Measurements from ENCODE around the gene OMP. TPM values are rescaled to one million over a fixed set of nuclear protein-coding genes. Genes with fewer than 3 reads are reported as not detected.

OMP gene
- total RNA-seq, 2 experiments from 2014 or later, result not detected

- Mint-ChIP-seq H3K27ac (no peak overlapping the region), H3K9me3 (no peaks in the 10 kb centered on the region), H3K4me3 (no peak overlapping the region), H3K36me3 (ENCODE audit: low read depth) (no peaks in the 10 kb centered on the region), H3K4me1 (ENCODE audit: low read depth) (peaks cover 23% of the 10 kb centered on the region), H3K27me3 (no peaks in the 10 kb centered on the region)
- ChIA-PET CTCF (no interaction called here), POLR2A (no interaction called here)
- intact Hi-C loops (cut with DNase I, micrococcal nuclease), result no loop called here
- Histone ChIP-seq H3K27ac (ENCODE audit: low read depth in 1 of 2, low read length in 2 of 2) (no peak overlapping the region), H3K27me3 (ENCODE audit: control insufficient read depth in 1 of 2, insufficient read depth in 2 of 2, low read length in 2 of 2) (no peaks in the 10 kb centered on the region), H3K4me3 (ENCODE audit: low read length) (no peak overlapping the region), H3K36me3 (ENCODE audit: insufficient read depth, low read length) (no peaks in the 10 kb centered on the region), H3K4me1 (ENCODE audit: insufficient read depth, low read length) (peaks cover 38% of the 10 kb centered on the region), H3K9me3 (ENCODE audit: control insufficient read depth in 1 of 2, insufficient read depth in 1 of 2, low read length in 2 of 2) (no peaks in the 10 kb centered on the region)
- DNase-seq (no peak), ATAC-seq (ENCODE audit: poor library complexity) (no peak)
- TF ChIP-seq CTCF (IDR thresholded peaks at IDR 0.05), result no peak
These were observed 44.3 kb downstream of the OMP start for GRCh38 chr11:77147036-77147315.

GRCh38 chr11:77147668-77148321, 45.2 kb downstream of the OMP start:
- Mint-ChIP-seq H3K9me3 (no peaks in the 10 kb centered on the region), H3K36me3 (ENCODE audit: low read depth) (no peaks in the 10 kb centered on the region), H3K27me3 (no peaks in the 10 kb centered on the region), H3K27ac (peak overlapping the region; percentile 74), H3K4me3 (peak overlapping the region; percentile 46), H3K4me1 (ENCODE audit: low read depth) (peaks cover 26% of the 10 kb centered on the region)
- DNase-seq, result peak in 8 of 14 experiments; percentile 8 to 56 (median 33)
- Histone ChIP-seq H3K4me3 (ENCODE audit: low read length) (peak overlapping the region; percentile 34), H3K4me1 (ENCODE audit: insufficient read depth, low read length) (peaks cover 39% of the 10 kb centered on the region), H3K27me3 (ENCODE audit: control insufficient read depth in 1 of 2, insufficient read depth in 2 of 2, low read length in 2 of 2) (no peaks in the 10 kb centered on the region), H3K27ac (ENCODE audit: low read depth in 1 of 2, low read length in 2 of 2) (no peak overlapping the region), H3K9me3 (ENCODE audit: control insufficient read depth in 1 of 2, insufficient read depth in 1 of 2, low read length in 2 of 2) (no peaks in the 10 kb centered on the region), H3K36me3 (ENCODE audit: insufficient read depth, low read length) (no peaks in the 10 kb centered on the region)
- ATAC-seq (ENCODE audit: poor library complexity), result peak; percentile 46
- ChIA-PET POLR2A (no interaction called here), CTCF (no interaction called here)
- intact Hi-C loops (cut with DNase I, micrococcal nuclease), result no loop called here
- no peak for TF ChIP-seq CTCF (IDR thresholded peaks at IDR 0.05)

GRCh38 chr11:77148963-77149715, 46.5 kb downstream of the OMP start:
- H3K27me3 ChIP-seq (ENCODE audit: control insufficient read depth in 1 of 2, insufficient read depth in 2 of 2, low read length in 2 of 2), result no peaks in the 10 kb centered on the region
- no peak for TF ChIP-seq CTCF (IDR thresholded peaks at IDR 0.05)
- intact Hi-C loops (cut with DNase I, micrococcal nuclease), result no loop called here
- Mint-ChIP-seq H3K9me3 (no peaks in the 10 kb centered on the region), H3K27me3 (no peaks in the 10 kb centered on the region), H3K27ac (no peak overlapping the region), H3K36me3 (ENCODE audit: low read depth) (no peaks in the 10 kb centered on the region), H3K4me3 (no peak overlapping the region), H3K4me1 (ENCODE audit: low read depth) (peaks cover 37% of the 10 kb centered on the region)
- H3K36me3 ChIP-seq (ENCODE audit: insufficient read depth, low read length), result no peaks in the 10 kb centered on the region
- DNase-seq (no peak), ATAC-seq (ENCODE audit: poor library complexity) (no peak)
- ChIA-PET POLR2A (no interaction called here), CTCF (no interaction called here)
- no peak overlapping the region for H3K27ac ChIP-seq (ENCODE audit: low read depth in 1 of 2, low read length in 2 of 2)
- H3K4me3 ChIP-seq (ENCODE audit: low read length), result no peak overlapping the region
- peaks cover 52% of the 10 kb centered on the region for H3K4me1 ChIP-seq (ENCODE audit: insufficient read depth, low read length)
- H3K9me3 ChIP-seq (ENCODE audit: control insufficient read depth in 1 of 2, insufficient read depth in 1 of 2, low read length in 2 of 2), result no peaks in the 10 kb centered on the region
